Panc1 (cell line): ENCODE results near the gene GPC6. TPM values are rescaled to one million over a fixed set of nuclear protein-coding genes. Genes with fewer than 3 reads are reported as not detected.

ENCODE experiments used
- ATAC-seq: fragments of 200-7000 bp; cut with Tn5 transposase; 2 replicates; pipeline ENCODE4 v1.9.1; 2020; ENCODE audit warnings: mild to moderate bottlenecking, moderate library complexity
- BruUV-seq: library from RNA; stranded (reverse); fragments of 400-500 nt; replicated peaks from 2 replicates; lab custom pipeline; 2021; lab: Mats Ljungman, UMichigan
- CTCF ChIA-PET: fragments of 300-600 bp; sonication (Branson Sonifier 250); formaldehyde crosslinking; loops from one replicate; lab custom pipeline; 2022; ENCODE audit warnings: antibody characterized with exemption; lab: Charles Lee
- POLR2A ChIA-PET: fragments of 300-600 bp; sonication (Branson Sonifier 250); formaldehyde crosslinking; loops from one replicate; lab custom pipeline; 2022; ENCODE audit warnings: antibody characterized with exemption; lab: Charles Lee
- DNase-seq: peaks from one replicate; pipeline ENCODE4 v3.0.0-alpha.2; 2010; ENCODE audit warnings: low read depth, low spot score
- H3K27ac ChIP-seq: 2 replicates; pipeline ENCODE4 v1.5.1; 2011; ENCODE audit warnings: mild to moderate bottlenecking, low read length, inconsistent platforms
- H3K27me3 ChIP-seq: fragments of 200-500 bp; sonication (Bioruptor generic); 2 replicates; pipeline ENCODE4 v1.6.0; 2014; ENCODE audit warnings: low read length, inconsistent platforms; ENCODE audit not compliant: control insufficient read depth, insufficient read depth
- H3K36me3 ChIP-seq: fragments of 200-500 bp; sonication (Bioruptor generic); 2 replicates; pipeline ENCODE4 v1.5.1; 2014; ENCODE audit warnings: inconsistent platforms, mild to moderate bottlenecking, low read length, moderate library complexity; ENCODE audit not compliant: control insufficient read depth, insufficient read depth
- H3K4me1 ChIP-seq: 2 replicates; pipeline ENCODE4 v1.5.1; 2011; ENCODE audit warnings: inconsistent platforms, mild to moderate bottlenecking, low read length, moderate library complexity; ENCODE audit not compliant: control insufficient read depth, insufficient read depth
- H3K4me3 ChIP-seq, 2 experiments: 2 replicates each; pipeline ENCODE4 v1.5.1; 2011 to 2012; ENCODE audit warnings: low read depth in 2 of 2, low read length in 2 of 2, mild to moderate bottlenecking in 2 of 2, inconsistent platforms in 1 of 2, moderate library complexity in 1 of 2
- H3K9me3 ChIP-seq: fragments of 200-500 bp; sonication (Bioruptor generic); 2 replicates; pipeline ENCODE4 v1.5.1; 2014; ENCODE audit warnings: low read depth, mild to moderate bottlenecking, inconsistent platforms, low read length, moderate library complexity; ENCODE audit not compliant: control insufficient read depth, insufficient read depth
- POLR2AphosphoS5 ChIP-seq: IDR thresholded peaks from 2 replicates; pipeline ENCODE4 v1.6.1; 2012; ENCODE audit warnings: mild to moderate bottlenecking, low read depth, low read length, moderate library complexity
- SIN3A ChIP-seq: IDR thresholded peaks from 2 replicates; pipeline ENCODE4 v1.6.1; 2012; ENCODE audit warnings: low read depth, mild to moderate bottlenecking, low read length, moderate library complexity, borderline replicate concordance; ENCODE audit not compliant: insufficient read depth
- TCF7L2 ChIP-seq: IDR thresholded peaks from 2 replicates; pipeline ENCODE4 v1.6.1; 2011; ENCODE audit warnings: mild to moderate bottlenecking, low read depth, low read length, inconsistent platforms
- in situ Hi-C: cut with HindIII; loops from 2 replicates; pipeline ENCODE4 v1.10.0; 2016; ENCODE audit warnings: low sequenced_read_pairs, low pct_unique_long_range_greater_than_20kb
- intact Hi-C: fragments of 100-400 bp; cut with micrococcal nuclease; formaldehyde crosslinking; loops from one replicate; pipeline ENCODE4 v1.10.0; 2022; ENCODE audit not compliant: unreplicated experiment
- total RNA-seq: library from RNA; stranded (reverse); gene quantifications from one replicate; pipeline ENCODE4 v1.2.1, GENCODE V29; 2021; ENCODE audit not compliant: unreplicated experiment
- TF ChIP-seq, protein P1 (sequence below): fragments of 450-650 bp; IDR thresholded peaks from 2 replicates; pipeline ENCODE4 v1.5.1; 2017; ENCODE audit warnings: mild to moderate bottlenecking
- TF ChIP-seq, protein P2 (sequence below), 2 experiments: IDR thresholded peaks; 2 replicates each; pipeline ENCODE4 v1.6.1; 2011 to 2012; ENCODE audit warnings: low read depth in 2 of 2, control low read depth in 1 of 2, low read length in 1 of 2, mild to moderate bottlenecking in 1 of 2, moderate library complexity in 1 of 2; ENCODE audit not compliant: insufficient read depth in 1 of 2

GPC6 gene
- total RNA-seq, 1 experiment from 2014 or later, result 4.8 TPM

DNA sequence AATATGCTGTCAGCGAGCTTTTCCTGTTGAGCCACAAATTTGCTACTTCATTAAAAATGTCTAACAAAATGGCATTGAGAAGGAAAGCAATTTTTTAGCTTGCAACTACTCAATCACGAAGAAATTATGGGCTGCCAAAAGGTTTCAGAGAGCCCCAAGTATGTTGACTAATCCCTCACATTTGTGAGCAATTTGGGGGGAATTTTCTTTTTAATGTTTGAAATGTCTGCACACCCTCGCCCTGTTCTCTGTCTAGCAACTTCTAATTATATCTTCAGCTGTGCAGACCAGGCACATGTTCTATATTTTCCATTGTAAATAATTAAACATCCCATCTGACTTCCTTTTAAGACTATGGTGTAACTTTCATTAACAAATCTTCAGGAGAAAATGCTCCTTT lies 1060.0 kb downstream of the GPC6 start:
- POLR2A ChIA-PET, result no interaction called here
- TF ChIP-seq, protein P1, sequence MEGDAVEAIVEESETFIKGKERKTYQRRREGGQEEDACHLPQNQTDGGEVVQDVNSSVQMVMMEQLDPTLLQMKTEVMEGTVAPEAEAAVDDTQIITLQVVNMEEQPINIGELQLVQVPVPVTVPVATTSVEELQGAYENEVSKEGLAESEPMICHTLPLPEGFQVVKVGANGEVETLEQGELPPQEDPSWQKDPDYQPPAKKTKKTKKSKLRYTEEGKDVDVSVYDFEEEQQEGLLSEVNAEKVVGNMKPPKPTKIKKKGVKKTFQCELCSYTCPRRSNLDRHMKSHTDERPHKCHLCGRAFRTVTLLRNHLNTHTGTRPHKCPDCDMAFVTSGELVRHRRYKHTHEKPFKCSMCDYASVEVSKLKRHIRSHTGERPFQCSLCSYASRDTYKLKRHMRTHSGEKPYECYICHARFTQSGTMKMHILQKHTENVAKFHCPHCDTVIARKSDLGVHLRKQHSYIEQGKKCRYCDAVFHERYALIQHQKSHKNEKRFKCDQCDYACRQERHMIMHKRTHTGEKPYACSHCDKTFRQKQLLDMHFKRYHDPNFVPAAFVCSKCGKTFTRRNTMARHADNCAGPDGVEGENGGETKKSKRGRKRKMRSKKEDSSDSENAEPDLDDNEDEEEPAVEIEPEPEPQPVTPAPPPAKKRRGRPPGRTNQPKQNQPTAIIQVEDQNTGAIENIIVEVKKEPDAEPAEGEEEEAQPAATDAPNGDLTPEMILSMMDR, result no peak
- no peak for TF ChIP-seq POLR2AphosphoS5
- TF ChIP-seq TCF7L2, result no peak
- TF ChIP-seq, protein P2, sequence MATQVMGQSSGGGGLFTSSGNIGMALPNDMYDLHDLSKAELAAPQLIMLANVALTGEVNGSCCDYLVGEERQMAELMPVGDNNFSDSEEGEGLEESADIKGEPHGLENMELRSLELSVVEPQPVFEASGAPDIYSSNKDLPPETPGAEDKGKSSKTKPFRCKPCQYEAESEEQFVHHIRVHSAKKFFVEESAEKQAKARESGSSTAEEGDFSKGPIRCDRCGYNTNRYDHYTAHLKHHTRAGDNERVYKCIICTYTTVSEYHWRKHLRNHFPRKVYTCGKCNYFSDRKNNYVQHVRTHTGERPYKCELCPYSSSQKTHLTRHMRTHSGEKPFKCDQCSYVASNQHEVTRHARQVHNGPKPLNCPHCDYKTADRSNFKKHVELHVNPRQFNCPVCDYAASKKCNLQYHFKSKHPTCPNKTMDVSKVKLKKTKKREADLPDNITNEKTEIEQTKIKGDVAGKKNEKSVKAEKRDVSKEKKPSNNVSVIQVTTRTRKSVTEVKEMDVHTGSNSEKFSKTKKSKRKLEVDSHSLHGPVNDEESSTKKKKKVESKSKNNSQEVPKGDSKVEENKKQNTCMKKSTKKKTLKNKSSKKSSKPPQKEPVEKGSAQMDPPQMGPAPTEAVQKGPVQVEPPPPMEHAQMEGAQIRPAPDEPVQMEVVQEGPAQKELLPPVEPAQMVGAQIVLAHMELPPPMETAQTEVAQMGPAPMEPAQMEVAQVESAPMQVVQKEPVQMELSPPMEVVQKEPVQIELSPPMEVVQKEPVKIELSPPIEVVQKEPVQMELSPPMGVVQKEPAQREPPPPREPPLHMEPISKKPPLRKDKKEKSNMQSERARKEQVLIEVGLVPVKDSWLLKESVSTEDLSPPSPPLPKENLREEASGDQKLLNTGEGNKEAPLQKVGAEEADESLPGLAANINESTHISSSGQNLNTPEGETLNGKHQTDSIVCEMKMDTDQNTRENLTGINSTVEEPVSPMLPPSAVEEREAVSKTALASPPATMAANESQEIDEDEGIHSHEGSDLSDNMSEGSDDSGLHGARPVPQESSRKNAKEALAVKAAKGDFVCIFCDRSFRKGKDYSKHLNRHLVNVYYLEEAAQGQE (IDR thresholded peaks at IDR 0.05; ENCODE audit: insufficient read depth in 1 of 2, low read depth in 2 of 2, low read length in 1 of 2), result no peak
- no peak for TF ChIP-seq SIN3A
- CTCF ChIA-PET, result no interaction called here
- intact Hi-C loops, result no loop called here
- Histone ChIP-seq H3K4me3 (no peak overlapping the region), H3K36me3 (no peaks in the 10 kb centered on the region), H3K27ac (no peak overlapping the region), H3K4me1 (no peaks in the 10 kb centered on the region), H3K27me3 (no peaks in the 10 kb centered on the region), H3K9me3 (no peaks in the 10 kb centered on the region)
- no peak for ATAC-seq
- DNase-seq, result no peak
- BruUV-seq, result no TSS peak
- in situ Hi-C loops, result no loop called here

DNA sequence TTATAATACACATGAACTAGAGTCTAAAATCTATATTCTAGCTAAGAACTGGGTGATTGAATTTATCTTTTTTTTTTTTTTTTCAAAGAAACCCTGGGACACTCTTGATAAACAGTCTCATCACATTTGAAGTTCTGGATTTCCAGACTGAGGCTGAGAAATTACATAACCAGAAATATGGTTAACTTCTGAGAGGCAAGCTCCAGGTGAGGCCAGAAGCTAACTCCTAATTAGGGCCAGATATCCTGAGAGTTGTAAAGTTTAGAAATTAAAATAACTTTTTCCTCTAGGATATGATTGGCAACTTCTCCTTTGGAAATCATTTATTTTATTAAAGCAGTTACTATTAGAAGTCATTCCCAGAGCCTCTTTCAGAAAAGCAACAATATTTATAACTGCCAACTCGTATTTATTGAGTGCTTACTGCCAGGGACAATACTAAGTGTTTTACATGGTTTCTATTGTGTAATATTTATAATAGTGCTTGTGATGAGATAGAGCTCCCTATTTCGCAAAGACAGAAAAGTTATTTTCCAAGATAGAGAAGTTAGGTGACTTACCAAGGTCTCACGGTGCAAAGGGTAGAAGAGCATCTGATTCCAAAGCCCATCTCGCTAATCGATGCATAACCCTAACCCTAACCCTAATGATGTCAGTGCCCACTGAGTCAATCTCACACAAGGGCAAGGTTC lies 1065.2 kb downstream of the GPC6 start:
- H3K4me3 ChIP-seq, result no peak overlapping the region
- H3K4me1 ChIP-seq, result no peaks in the 10 kb centered on the region
- no peaks in the 10 kb centered on the region for H3K9me3 ChIP-seq
- no peaks in the 10 kb centered on the region for H3K27me3 ChIP-seq
- in situ Hi-C loops, result no loop called here
- POLR2A ChIA-PET, result no interaction called here
- no TSS peak for BruUV-seq
- H3K36me3 ChIP-seq, result no peaks in the 10 kb centered on the region
- ATAC-seq (no peak), DNase-seq (no peak)
- no peak overlapping the region for H3K27ac ChIP-seq
- TF ChIP-seq POLR2AphosphoS5 (no peak), SIN3A (no peak), TCF7L2 (no peak)
- TF ChIP-seq, protein P1, result no peak
- TF ChIP-seq, protein P2 (IDR thresholded peaks at IDR 0.05; ENCODE audit: insufficient read depth in 1 of 2, low read depth in 2 of 2, low read length in 1 of 2), result no peak
- CTCF ChIA-PET, result no interaction called here
- intact Hi-C loops, result no loop called here
